HL-60/S4 (cell line): ENCODE data around the gene MAGEC1.
"Not testable (repeated sequence)": the region's sequence is repeated elsewhere in the genome, so short reads cannot be mapped to it uniquely, and the experiment has no call there.

Source experiments
- in situ Hi-C: fragments of 300-500 bp; cut with MboI; formaldehyde crosslinking; loops from 2 replicates; pipeline ENCODE4 v1.14.3; 2022; ENCODE audit warnings: low sequenced_read_pairs

Gene MAGEC1, protein sequence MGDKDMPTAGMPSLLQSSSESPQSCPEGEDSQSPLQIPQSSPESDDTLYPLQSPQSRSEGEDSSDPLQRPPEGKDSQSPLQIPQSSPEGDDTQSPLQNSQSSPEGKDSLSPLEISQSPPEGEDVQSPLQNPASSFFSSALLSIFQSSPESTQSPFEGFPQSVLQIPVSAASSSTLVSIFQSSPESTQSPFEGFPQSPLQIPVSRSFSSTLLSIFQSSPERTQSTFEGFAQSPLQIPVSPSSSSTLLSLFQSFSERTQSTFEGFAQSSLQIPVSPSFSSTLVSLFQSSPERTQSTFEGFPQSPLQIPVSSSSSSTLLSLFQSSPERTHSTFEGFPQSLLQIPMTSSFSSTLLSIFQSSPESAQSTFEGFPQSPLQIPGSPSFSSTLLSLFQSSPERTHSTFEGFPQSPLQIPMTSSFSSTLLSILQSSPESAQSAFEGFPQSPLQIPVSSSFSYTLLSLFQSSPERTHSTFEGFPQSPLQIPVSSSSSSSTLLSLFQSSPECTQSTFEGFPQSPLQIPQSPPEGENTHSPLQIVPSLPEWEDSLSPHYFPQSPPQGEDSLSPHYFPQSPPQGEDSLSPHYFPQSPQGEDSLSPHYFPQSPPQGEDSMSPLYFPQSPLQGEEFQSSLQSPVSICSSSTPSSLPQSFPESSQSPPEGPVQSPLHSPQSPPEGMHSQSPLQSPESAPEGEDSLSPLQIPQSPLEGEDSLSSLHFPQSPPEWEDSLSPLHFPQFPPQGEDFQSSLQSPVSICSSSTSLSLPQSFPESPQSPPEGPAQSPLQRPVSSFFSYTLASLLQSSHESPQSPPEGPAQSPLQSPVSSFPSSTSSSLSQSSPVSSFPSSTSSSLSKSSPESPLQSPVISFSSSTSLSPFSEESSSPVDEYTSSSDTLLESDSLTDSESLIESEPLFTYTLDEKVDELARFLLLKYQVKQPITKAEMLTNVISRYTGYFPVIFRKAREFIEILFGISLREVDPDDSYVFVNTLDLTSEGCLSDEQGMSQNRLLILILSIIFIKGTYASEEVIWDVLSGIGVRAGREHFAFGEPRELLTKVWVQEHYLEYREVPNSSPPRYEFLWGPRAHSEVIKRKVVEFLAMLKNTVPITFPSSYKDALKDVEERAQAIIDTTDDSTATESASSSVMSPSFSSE

DNA sequence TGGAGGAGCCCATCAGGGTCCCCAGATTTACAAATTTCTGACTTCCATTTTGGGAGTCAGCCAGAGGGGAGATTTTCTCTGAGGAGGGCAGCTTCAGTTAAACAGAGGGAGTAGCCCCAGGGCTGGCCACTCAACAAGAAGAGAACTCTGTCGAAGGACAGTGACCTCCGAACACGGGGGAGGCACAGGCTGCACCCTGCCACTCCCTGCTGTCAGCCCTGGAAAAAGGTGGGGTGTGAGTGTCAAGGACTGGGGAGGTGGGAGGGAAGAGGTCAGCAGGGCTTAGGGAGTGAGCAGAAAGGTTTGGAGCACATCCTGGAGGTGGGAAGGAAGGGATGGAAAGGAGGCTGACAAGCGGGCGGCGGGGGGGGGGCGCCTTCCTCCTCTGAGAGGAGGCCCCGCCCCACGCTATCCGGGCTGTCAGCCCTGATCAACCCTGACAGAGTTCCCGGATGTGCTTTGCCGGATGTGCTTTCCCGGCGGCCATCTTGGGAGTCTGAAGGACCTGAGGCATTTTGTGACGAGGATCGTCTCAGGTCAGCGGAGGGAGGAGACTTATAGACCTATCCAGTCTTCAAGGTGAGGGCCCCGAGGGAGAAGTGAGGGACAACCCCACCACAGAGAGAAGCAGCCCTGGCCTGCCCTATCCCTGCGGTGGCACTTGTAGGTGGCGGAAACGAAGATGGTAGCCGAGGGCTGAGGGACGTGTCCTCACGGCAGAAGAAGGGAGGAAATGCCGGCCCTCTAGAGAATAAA, at the start of gene MAGEC1:
Gene MAGEC1, plus strand, starts transcription at position 495 of the 756 bp plus-strand sequence. CDS start 1,179 bp downstream, outside the sequence.
- in situ Hi-C loops, result no loop called here

- in situ Hi-C loops, result no loop called here
Measured at GRCh38 chrX:141857479-141857878, 46.2 kb upstream of the MAGEC1 start.

- in situ Hi-C loops, result no loop called here
Measured at GRCh38 chrX:141879616-141880015, 24.1 kb upstream of the MAGEC1 start.

DNA sequence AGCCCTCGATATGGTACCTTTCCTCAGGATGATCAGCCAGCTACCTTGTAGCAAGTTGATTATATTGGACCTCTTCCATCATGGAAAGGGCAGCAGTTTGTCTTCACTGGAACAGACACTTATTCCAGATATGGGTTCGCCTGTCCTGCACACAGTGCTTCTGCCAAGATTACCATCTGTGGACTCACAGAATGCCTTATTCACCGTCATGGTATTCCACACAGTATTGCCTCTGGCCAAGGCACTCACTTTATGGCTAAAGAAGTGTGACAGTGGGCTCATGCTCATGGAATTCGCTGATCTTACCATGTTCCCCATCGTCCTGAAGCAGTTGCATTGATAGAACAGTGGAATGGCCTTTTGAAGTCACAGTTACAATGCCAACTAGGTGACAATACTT, 14.9 kb upstream of the MAGEC1 start:
- in situ Hi-C loops, result not testable (repeated sequence)

GRCh38 chrX:141894733-141895132, 9.0 kb upstream of the MAGEC1 start:
- in situ Hi-C loops, result no loop called here

- in situ Hi-C loops, result no loop called here
Measured at GRCh38 chrX:141897690-141898089, 6.0 kb upstream of the MAGEC1 start.

DNA sequence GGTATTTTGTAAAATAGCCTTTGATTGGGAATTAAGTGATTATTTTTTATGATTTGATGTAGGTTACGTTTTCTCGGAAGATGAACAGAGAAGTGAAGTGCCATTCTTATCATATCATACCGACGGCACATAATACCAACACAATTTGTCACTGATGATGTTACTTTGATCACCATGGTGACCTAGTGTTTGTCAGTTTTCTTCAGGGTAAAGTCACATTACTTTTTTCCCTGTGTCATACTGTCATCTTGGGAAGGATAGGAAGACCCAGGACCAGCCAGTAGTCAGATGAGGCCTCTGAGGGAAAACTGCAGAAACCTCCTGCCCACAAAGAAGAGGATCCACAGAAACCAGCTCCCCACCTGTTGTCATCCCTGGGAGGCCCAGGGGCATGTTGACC, 1.3 kb upstream of the MAGEC1 start:
- in situ Hi-C loops, result no loop called here

DNA sequence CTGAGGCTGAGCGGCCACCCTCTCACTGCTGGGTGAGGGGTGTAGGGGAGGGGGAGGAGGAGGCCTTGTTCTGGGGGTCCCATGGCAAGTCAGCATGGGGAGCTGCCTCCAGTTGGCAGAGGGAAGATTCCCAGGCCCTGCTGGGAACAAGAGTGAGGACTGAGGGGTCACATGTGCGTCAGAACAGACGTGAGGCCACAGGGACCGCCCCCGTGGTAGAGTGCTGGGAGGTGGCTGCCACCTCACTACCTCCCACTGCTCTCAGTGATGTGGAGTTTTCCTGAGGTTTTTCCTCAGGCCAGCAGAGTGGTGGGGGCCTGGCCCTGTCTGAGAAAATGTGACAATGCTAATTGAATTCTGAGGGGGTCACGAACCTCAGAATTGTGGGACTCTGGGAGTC, 568 bp downstream of the MAGEC1 start:
- in situ Hi-C loops, result no loop called here

GRCh38 chrX:141917801-141918200, 14.1 kb downstream of the MAGEC1 start:
- in situ Hi-C loops, result no loop called here

GRCh38 chrX:141924293-141924692, 20.6 kb downstream of the MAGEC1 start:
- in situ Hi-C loops, result no loop called here

DNA sequence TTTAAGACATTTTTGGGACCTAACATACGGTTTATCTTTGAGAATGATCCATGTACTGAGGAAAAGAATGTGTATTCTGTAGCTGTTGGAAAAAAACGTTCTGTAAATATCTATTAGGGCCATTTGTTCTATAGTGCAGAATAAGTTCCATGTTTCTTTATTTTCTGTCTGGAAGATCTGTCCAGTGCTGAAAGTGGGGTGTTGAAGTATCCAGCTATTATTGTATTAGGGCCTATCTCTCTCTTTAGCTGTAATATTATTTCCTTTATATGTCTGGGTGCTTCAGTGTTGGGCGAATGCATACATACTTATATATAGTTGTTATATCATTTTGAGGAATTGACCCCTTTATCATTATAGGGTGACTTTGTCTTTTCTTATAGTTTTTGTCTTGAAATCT, 24.7 kb downstream of the MAGEC1 start:
- in situ Hi-C loops, result no loop called here

GRCh38 chrX:141934059-141934641, 30.5 kb downstream of the MAGEC1 start:
- in situ Hi-C loops, result no loop called here

GRCh38 chrX:141935645-141936044, 32.0 kb downstream of the MAGEC1 start:
- in situ Hi-C loops, result no loop called here

DNA sequence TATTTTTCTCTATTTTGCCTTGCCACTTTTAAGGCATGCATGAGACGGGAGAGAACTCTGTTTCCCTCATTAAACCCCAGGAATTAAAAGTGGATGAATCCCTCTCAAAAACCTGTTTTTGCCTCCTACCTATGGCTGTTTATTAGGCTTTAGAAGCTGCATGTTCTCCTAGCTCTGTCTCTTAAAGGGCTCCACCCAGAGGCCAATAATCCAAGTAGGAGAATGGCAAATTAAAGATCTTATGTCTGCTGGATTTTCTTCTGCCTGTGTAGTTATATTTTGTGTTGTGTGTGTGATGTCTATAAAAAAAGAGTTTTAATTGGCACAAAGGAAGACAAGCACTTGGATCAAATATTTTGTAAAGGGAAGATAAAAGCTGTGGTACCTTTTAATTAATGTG, 32.4 kb downstream of the MAGEC1 start:
- in situ Hi-C loops, result no loop called here

GRCh38 chrX:141941234-141941633, 37.5 kb downstream of the MAGEC1 start:
- in situ Hi-C loops, result no loop called here

DNA sequence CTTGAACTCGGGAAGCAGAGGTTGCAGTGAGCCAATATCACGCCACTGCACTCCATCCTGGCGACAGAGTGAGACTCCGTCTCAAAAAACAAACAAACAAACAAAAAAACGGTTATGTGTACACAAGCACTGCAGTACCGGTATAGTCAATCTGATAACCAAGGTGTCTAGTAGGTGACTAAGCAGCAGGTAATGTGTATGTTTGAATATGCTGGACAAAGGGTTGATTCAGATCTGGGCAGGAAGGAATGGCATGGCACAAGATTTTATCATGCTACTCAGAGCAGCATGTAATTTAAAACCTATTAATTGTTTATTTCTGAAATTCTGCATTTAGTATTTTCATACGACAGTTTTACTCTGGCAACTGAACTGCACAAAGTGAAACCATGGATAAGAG, 41.7 kb downstream of the MAGEC1 start:
- in situ Hi-C loops, result no loop called here

DNA sequence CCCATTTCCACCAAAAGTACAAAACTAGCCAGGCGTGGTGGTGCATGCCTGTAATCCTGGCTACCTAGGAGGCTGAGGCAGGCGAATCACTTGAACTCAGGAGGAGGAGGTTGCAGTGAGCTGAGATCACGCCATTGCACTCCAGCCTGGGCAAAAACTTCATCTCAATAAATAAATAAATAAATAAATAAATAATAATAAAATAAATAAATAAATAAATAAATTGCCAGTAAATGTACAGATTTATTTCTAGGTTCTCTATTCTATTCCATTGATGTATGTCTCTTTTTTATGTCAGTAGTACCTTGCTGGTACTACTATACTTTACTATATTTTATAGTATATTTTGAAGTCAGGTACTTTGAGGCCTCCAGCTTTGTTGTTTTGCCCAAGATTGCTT, 43.7 kb downstream of the MAGEC1 start:
- in situ Hi-C loops, result no loop called here

DNA sequence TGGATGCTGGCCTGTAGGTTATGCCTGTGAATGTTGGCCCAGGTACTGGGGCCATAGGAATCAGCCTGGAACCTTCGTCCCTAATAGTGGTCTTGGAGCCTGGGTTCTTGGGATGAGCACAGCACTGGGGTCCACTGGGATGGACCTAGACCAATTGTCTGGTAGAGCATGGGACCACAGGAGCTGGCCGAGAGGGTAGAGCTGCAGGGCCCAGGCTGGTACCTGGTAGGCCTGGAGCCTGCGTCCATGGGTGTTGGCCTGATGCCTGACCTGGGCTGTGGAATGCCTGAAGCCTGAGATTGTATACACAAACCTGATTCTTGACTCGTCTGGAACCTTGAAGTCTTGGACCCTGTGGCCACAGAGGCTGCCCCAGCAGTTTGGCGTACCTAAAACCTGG, 48.9 kb downstream of the MAGEC1 start:
- in situ Hi-C loops, result no loop called here

DNA sequence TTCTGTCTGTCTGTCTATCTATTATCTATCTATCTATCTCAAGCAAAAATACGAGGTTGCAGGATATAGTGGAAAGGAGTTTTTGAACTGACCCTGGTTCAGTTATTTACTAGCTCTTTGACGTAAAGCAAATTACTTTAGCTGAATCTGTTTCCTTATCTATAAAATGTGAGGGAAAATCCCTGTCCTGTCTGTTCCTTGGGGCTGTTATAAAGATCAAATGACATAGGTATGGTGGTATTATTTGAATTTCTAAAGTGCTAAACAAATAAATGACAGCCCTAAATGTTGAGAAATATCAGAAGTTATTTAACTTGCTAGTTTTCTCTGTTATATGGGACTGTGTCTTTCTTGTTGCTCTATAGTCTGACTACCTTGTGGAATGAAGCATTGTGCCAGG, 55.0 kb downstream of the MAGEC1 start:
- in situ Hi-C loops, result no loop called here
